RWPE1 (cell line): ENCODE data around the gene NEU4.

Experiments
- CTCF ChIA-PET: fragments of 350-600 bp; sonication (Branson Sonifier 250); formaldehyde crosslinking; extraction: SDS; loops from one replicate; lab custom pipeline; 2021; lab: Yijun Ruan, JAX
- POLR2A ChIA-PET: fragments of 400-600 bp; formaldehyde crosslinking; extraction: SDS; loops from one replicate; lab custom pipeline; 2020; ENCODE audit warnings: antibody characterized with exemption; ENCODE audit not compliant: low non-redundant PET; lab: Yijun Ruan, JAX
- DNase-seq: peaks from one replicate; pipeline ENCODE4 v3.0.0; 2012; ENCODE audit warnings: low spot score
- H3K27ac ChIP-seq: fragments of 450-650 bp; 2 replicates; pipeline ENCODE4 v1.5.1; 2017
- CTCF ChIP-seq: fragments of 450-650 bp; conservative IDR thresholded peaks from 2 replicates; pipeline ENCODE4 v1.5.1; 2017; ENCODE audit warnings: low read depth, mild to moderate bottlenecking

The NEU4 gene

DNA sequence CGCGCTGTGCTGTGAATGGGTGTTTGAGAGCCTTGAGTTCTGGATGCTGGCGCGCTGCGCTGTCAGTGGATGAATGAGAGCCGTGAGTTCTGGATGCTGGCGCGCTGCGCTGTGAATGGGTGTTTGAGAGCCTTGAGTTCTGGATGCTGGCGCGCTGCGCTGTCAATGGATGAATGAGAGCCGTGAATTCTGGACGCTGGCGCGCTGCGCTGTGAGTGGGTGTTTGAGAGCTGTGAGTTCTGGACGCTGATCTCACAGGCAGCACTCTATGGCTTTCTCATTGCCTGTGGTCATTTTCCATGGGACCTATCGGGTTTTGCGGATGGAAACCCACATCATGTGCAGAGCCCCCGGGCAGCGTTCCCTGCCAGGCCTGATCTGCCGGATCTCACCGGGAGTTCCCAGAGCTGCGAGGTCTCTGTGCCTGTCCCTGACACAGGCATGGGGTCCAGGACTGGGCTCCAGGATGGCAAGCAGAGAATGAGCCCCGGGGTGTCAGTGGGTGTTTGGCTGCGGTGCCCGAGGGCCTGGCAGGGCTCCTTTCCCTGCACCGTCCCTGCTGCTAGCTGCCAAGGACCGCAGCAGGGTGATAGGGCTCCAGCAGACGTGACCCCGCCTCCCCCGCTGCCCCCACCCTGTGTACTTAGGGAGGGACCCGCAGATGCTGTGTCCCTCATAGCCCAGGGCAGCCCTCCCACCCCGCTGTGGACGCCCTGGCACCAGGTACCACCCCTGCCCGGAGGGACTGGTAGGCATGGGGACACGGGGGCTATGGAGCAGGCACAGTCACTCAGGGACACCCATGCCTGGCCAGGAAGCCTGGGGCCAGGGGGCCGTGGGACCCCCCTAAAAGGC is 40.0 kb downstream of the NEU4 start:
- no peak for DNase-seq
- no peak overlapping the region for H3K27ac ChIP-seq
- TF ChIP-seq CTCF = no peak
- CTCF ChIA-PET = no interaction called here
- POLR2A ChIA-PET = no interaction called here

GRCh38 chr2:241849616-241850543 is 40.9 kb downstream of the NEU4 start:
- ChIA-PET POLR2A (no interaction called here), CTCF (interaction anchor here (0.9 kb wide), 1 partner anchor 9 kb away, joined by 3 read pairs; the partner anchor contains the start of gene PDCD1)
- no peak overlapping the region for H3K27ac ChIP-seq
- TF ChIP-seq CTCF = no peak
- DNase-seq = no peak

DNA sequence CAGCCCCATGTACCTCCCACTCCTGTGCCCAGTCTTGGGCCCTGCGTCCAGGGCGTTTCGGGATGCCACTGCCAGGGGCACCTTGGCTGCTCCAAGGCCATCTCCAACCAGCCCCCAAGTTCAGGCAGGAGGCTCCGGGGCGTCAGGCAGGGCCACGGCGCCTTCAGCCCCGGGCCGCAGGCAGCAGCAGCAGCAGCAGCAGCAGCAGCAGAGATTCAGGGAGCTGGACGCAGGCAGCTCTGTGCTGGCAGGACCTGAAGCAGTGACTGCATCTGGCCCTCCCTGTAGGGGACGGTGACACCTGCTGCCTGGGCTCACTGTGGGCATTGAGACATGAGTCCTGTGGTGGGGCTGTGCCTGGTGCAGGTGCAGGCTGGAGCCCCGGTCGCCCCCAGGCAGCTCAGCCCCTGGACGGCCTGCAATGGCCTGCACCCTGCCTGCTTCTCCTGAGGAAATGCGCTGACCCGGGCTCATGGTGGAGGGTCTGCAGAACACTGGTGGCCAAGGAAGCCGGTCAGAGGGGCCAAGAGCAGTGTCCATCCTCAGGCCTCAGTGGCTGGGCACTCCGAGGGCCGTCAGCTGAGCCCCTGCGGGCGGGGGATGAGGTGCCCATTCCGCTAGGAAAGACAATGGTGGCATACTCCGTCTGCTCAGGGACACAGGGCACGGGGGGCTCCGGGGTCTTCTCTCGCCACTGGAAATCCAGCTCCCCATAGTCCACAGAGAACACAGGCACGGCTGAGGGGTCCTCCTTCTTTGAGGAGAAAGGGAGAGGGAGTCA is 41.7 kb downstream of the NEU4 start:
- DNase-seq = no peak
- ChIA-PET POLR2A (no interaction called here), CTCF (interaction anchor here (0.5 to 0.9 kb wide), 2 partner anchors 8 to 16 kb away, joined by 3 to 5 read pairs; partner anchors contain the start of gene PDCD1)
- no peak overlapping the region for H3K27ac ChIP-seq
- no peak for TF ChIP-seq CTCF

- TF ChIP-seq CTCF = no peak
- no peak for DNase-seq
- ChIA-PET CTCF (interaction anchor here (0.5 kb wide), 1 partner anchor 16 kb away, joined by 5 read pairs; no protein-coding TSS in a partner anchor), POLR2A (no interaction called here)
- H3K27ac ChIP-seq = no peak overlapping the region
Measured at GRCh38 chr2:241851325-241852115, 42.5 kb downstream of the NEU4 start.

- ChIA-PET CTCF (interaction anchor here (0.6 kb wide), 2 partner anchors 16 to 570 kb away, joined by 3 to 4 read pairs; no protein-coding TSS in a partner anchor), POLR2A (no interaction called here)
- no peak for TF ChIP-seq CTCF
- H3K27ac ChIP-seq = no peak overlapping the region
- DNase-seq = no peak
Measured at GRCh38 chr2:241852116-241852980, 43.4 kb downstream of the NEU4 start.
